Measurements from ENCODE around the gene FHOD1. TPM values are rescaled to one million over a fixed set of nuclear protein-coding genes. Genes with fewer than 3 reads are reported as not detected.

FHOD1 gene
- total and polyA plus RNA-seq, 9 of the 15 experiments (the other 6 are each of a cell fraction or from before 2014, with no cell fraction given): 18.7 to 126 (median 32.3) TPM

- no peak; the same call in 1 of the 2 replicates for TF ChIP-seq MEF2D (tag; conservative IDR thresholded peaks at IDR 0.05; ENCODE audit: low read depth)
- TF ChIP-seq E2F3 (CRISPR knock-in tag; IDR thresholded peaks at IDR 0.05): no peak
- TF ChIP-seq, protein P1, sequence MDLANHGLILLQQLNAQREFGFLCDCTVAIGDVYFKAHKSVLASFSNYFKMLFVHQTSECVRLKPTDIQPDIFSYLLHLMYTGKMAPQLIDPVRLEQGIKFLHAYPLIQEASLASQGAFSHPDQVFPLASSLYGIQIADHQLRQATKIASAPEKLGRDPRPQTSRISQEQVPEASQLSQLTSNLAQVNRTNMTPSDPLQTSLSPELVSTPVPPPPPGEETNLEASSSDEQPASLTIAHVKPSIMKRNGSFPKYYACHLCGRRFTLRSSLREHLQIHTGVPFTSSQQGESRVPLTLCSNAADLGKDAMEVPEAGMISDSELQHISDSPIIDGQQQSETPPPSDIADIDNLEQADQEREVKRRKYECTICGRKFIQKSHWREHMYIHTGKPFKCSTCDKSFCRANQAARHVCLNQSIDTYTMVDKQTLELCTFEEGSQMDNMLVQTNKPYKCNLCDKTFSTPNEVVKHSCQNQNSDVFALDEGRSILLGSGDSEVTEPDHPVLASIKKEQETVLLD (IDR thresholded peaks at IDR 0.05): peak; percentile 59; the same call in 1 of the 2 replicates
- no peak for TF ChIP-seq ARID2 (IDR thresholded peaks at IDR 0.05)
- TF ChIP-seq RBM25 (IDR thresholded peaks at IDR 0.05; ENCODE audit: low read depth, low read length, severe bottlenecking): no peak
- no peak for TF ChIP-seq NCOA1 (IDR thresholded peaks at IDR 0.05; ENCODE audit: low read depth)
- TF ChIP-seq ILF3 (IDR thresholded peaks at IDR 0.05; ENCODE audit: borderline replicate concordance): no peak
- no peak for TF ChIP-seq DDX20 (tag; IDR thresholded peaks at IDR 0.05; ENCODE audit: low read depth)
- no peak for TF ChIP-seq NCOA4 (IDR thresholded peaks at IDR 0.05; ENCODE audit: partially characterized antibody)
- TF ChIP-seq TCFL5 (CRISPR knock-in tag; conservative IDR thresholded peaks at IDR 0.05): no peak
- TF ChIP-seq HDAC1 (IDR thresholded peaks at IDR 0.05): no peak; a peak in 1 of 4 replicates
- TF ChIP-seq, protein P2, sequence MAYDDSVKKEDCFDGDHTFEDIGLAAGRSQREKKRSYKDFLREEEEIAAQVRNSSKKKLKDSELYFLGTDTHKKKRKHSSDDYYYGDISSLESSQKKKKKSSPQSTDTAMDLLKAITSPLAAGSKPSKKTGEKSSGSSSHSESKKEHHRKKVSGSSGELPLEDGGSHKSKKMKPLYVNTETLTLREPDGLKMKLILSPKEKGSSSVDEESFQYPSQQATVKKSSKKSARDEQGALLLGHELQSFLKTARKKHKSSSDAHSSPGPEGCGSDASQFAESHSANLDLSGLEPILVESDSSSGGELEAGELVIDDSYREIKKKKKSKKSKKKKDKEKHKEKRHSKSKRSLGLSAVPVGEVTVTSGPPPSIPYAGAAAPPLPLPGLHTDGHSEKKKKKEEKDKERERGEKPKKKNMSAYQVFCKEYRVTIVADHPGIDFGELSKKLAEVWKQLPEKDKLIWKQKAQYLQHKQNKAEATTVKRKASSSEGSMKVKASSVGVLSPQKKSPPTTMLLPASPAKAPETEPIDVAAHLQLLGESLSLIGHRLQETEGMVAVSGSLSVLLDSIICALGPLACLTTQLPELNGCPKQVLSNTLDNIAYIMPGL (CRISPR knock-in tag; IDR thresholded peaks at IDR 0.05): no peak
- TF ChIP-seq ILK (tag; IDR thresholded peaks at IDR 0.05; ENCODE audit: borderline replicate concordance, low read depth): no peak
- no peak for TF ChIP-seq ZNF212 (CRISPR knock-in tag; IDR thresholded peaks at IDR 0.05)
- TF ChIP-seq SP2 (IDR thresholded peaks at IDR 0.05; ENCODE audit: extremely low read depth, low read depth, low read length, poor library complexity, severe bottlenecking): no peak
- no peak for TF ChIP-seq LARP7 (IDR thresholded peaks at IDR 0.05)
- TF ChIP-seq ARID3B (CRISPR knock-in tag; IDR thresholded peaks at IDR 0.05; ENCODE audit: borderline replicate concordance): no peak
- TF ChIP-seq RBFOX2 (IDR thresholded peaks at IDR 0.05; ENCODE audit: low read depth, low read length): peak; percentile 47; the same call in 1 of the 2 replicates
- TF ChIP-seq VEZF1 (CRISPR knock-in tag; IDR thresholded peaks at IDR 0.05): peak; percentile 62
- no peak for TF ChIP-seq GATA2 (CRISPR knock-in tag; IDR thresholded peaks at IDR 0.05)
- peak; percentile 25; the same call in 1 of the 2 replicates for TF ChIP-seq NFE2L1 (tag; IDR thresholded peaks at IDR 0.05; ENCODE audit: borderline replicate concordance, low read depth)
- TF ChIP-seq BHLHE40 (IDR thresholded peaks at IDR 0.05; ENCODE audit: low read length): no peak
Measured at GRCh38 chr16:67241008-67241900, 6.0 kb downstream of the FHOD1 start (continued).

Measured in K562 (cell line).